Skeletal muscle tissue (tissue), 4 donors: ENCODE results near the gene NFE2L3. TPM values are rescaled to one million over a fixed set of nuclear protein-coding genes. Genes with fewer than 3 reads are reported as not detected.

ENCODE experiments used
- H3K27ac ChIP-seq: one replicate; pipeline ENCODE4 v1.7.0; 2013; ENCODE audit warnings: mild to moderate bottlenecking, low read depth, low read length, inconsistent platforms
- H3K27me3 ChIP-seq, 3 donors: one replicate each; pipeline ENCODE4 v1.7.0; 2013; ENCODE audit warnings: low read length in 3 of 3; ENCODE audit not compliant: control insufficient read depth in 3 of 3, insufficient read depth in 3 of 3
- H3K36me3 ChIP-seq, 3 donors: one replicate each; pipeline ENCODE4 v1.7.0; 2013; ENCODE audit warnings: low read length in 3 of 3; ENCODE audit not compliant: control insufficient read depth in 3 of 3, insufficient read depth in 3 of 3
- H3K4me1 ChIP-seq, 3 donors: one replicate each; pipeline ENCODE4 v1.7.0; 2013; ENCODE audit warnings: low read length in 3 of 3, mild to moderate bottlenecking in 3 of 3; ENCODE audit not compliant: control insufficient read depth in 3 of 3, insufficient read depth in 3 of 3
- H3K4me3 ChIP-seq, 3 donors: one replicate each; pipeline ENCODE4 v1.7.0; 2013; ENCODE audit warnings: low read length in 3 of 3
- H3K9ac ChIP-seq, 3 donors: one replicate each; pipeline ENCODE4 v1.7.0; 2013; ENCODE audit warnings: low read length in 3 of 3, mild to moderate bottlenecking in 3 of 3, moderate library complexity in 2 of 3, low read depth in 1 of 3
- H3K9me3 ChIP-seq, 3 donors: one replicate each; pipeline ENCODE4 v1.7.0; 2013; ENCODE audit warnings: low read length in 3 of 3; ENCODE audit not compliant: control insufficient read depth in 3 of 3
- total RNA-seq: library from RNA; depleted of rRNA; stranded (reverse); fragments of >200 nt; gene quantifications from one replicate; pipeline ENCODE4 v1.2.3, GENCODE V29; 2014
- donor health status: Osteomylitis.

The NFE2L3 gene, protein sequence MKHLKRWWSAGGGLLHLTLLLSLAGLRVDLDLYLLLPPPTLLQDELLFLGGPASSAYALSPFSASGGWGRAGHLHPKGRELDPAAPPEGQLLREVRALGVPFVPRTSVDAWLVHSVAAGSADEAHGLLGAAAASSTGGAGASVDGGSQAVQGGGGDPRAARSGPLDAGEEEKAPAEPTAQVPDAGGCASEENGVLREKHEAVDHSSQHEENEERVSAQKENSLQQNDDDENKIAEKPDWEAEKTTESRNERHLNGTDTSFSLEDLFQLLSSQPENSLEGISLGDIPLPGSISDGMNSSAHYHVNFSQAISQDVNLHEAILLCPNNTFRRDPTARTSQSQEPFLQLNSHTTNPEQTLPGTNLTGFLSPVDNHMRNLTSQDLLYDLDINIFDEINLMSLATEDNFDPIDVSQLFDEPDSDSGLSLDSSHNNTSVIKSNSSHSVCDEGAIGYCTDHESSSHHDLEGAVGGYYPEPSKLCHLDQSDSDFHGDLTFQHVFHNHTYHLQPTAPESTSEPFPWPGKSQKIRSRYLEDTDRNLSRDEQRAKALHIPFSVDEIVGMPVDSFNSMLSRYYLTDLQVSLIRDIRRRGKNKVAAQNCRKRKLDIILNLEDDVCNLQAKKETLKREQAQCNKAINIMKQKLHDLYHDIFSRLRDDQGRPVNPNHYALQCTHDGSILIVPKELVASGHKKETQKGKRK
- under 0.01 TPM for total RNA-seq

GRCh38 chr7:26151953-26152781, at the start of gene NFE2L3:
Gene NFE2L3, plus strand, starts transcription at chr7:26152198. Its CDS starts 301 bp downstream, at chr7:26152499.
- Histone ChIP-seq H3K9me3 (no peaks in the 10 kb centered on the region), H3K27me3 (peaks cover 29 to 53% (median 43%) of the 10 kb centered on the region in 3 donors), H3K4me3 (peak within 1 kb of the TSS; percentile 60 to 67 (median 66)), H3K27ac (no peak within 1 kb of the TSS), H3K36me3 (no peaks in the 10 kb centered on the region), H3K4me1 (peaks cover 0 to 8% (median 5%) of the 10 kb centered on the region in 3 donors), H3K9ac (peak within 1 kb of the TSS in 2 of 3 donors; percentile 14 to 57)

- Histone ChIP-seq H3K36me3 (no peaks in the 10 kb centered on the region), H3K9ac (no peak overlapping the region), H3K4me1 (peaks cover 0 to 5% (median 4%) of the 10 kb centered on the region in 3 donors), H3K9me3 (no peaks in the 10 kb centered on the region), H3K4me3 (no peak overlapping the region), H3K27me3 (peaks cover 0 to 6% (median 0%) of the 10 kb centered on the region in 3 donors), H3K27ac (no peak overlapping the region)
Observed at GRCh38 chr7:26103596-26103995, 48.4 kb upstream of the NFE2L3 start.

DNA sequence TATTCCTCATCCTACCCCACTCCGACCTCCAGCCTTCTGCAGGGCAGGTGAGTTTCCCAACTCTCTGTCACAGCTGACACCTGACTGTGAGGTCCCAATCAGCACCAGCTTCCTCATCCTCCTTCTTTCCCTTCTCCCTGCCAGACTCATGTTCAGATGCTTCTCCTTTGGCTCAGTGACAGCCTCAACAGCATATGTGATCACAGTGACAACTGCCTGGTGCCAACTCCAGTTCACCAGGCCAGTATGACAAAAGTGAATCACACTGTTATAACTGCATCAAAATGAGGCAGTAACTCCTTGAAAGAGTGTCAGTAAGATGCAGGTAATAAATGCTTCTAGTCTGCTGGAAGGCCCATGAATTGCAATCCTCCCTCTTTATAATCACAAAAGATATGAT, 46.8 kb upstream of the NFE2L3 start:
- H3K4me1 ChIP-seq, result peaks cover 0 to 5% (median 4%) of the 10 kb centered on the region in 3 donors
- no peak overlapping the region for H3K4me3 ChIP-seq
- H3K27ac ChIP-seq, result no peak overlapping the region
- no peaks in the 10 kb centered on the region for H3K36me3 ChIP-seq
- H3K9me3 ChIP-seq, result no peaks in the 10 kb centered on the region
- peaks cover 0 to 6% (median 0%) of the 10 kb centered on the region in 3 donors for H3K27me3 ChIP-seq
- H3K9ac ChIP-seq, result no peak overlapping the region

GRCh38 chr7:26105931-26106330, 46.1 kb upstream of the NFE2L3 start:
- Histone ChIP-seq H3K4me1 (peaks cover 0 to 5% (median 4%) of the 10 kb centered on the region in 3 donors), H3K9me3 (no peaks in the 10 kb centered on the region), H3K27me3 (peaks cover 0 to 6% (median 0%) of the 10 kb centered on the region in 3 donors), H3K36me3 (no peaks in the 10 kb centered on the region), H3K27ac (no peak overlapping the region), H3K9ac (no peak overlapping the region), H3K4me3 (no peak overlapping the region)

DNA sequence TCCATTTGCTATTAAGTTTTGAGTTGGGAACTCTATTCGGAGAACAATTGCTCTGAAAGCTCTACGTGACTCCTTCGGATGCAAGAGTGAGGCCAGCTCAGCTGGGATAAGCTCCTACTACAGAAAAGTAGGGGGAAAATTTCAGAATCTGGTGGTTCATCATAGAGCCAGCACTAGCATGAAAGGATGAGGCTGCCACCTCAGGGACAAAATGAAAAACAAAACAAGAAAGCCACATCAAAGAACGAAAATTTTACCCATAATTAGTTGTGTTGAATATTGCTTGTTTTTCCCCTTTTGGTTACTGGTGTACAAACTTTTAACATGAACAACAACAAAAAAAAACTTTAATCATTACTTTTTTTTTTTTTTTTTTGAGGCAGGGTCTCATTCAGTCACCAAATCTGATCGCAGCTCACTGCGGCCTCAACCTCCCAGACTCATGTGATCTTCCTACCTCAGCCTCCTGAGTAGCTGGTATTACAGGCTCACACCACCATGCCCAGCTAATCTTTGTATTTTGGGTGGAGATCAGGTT, 39.7 kb upstream of the NFE2L3 start:
- no peaks in the 10 kb centered on the region for H3K36me3 ChIP-seq
- H3K9ac ChIP-seq, result no peak overlapping the region
- H3K4me1 ChIP-seq, result no peaks in the 10 kb centered on the region
- H3K9me3 ChIP-seq, result no peaks in the 10 kb centered on the region
- no peak overlapping the region for H3K4me3 ChIP-seq
- H3K27ac ChIP-seq, result no peak overlapping the region
- H3K27me3 ChIP-seq, result peaks cover 0 to 3% (median 0%) of the 10 kb centered on the region in 3 donors

- Histone ChIP-seq H3K27ac (no peak overlapping the region), H3K9ac (no peak overlapping the region), H3K4me3 (no peak overlapping the region), H3K36me3 (no peaks in the 10 kb centered on the region), H3K27me3 (peaks cover 0 to 4% (median 3%) of the 10 kb centered on the region in 3 donors), H3K4me1 (no peaks in the 10 kb centered on the region), H3K9me3 (no peaks in the 10 kb centered on the region)
Observed at GRCh38 chr7:26115650-26116049, 36.3 kb upstream of the NFE2L3 start.

DNA sequence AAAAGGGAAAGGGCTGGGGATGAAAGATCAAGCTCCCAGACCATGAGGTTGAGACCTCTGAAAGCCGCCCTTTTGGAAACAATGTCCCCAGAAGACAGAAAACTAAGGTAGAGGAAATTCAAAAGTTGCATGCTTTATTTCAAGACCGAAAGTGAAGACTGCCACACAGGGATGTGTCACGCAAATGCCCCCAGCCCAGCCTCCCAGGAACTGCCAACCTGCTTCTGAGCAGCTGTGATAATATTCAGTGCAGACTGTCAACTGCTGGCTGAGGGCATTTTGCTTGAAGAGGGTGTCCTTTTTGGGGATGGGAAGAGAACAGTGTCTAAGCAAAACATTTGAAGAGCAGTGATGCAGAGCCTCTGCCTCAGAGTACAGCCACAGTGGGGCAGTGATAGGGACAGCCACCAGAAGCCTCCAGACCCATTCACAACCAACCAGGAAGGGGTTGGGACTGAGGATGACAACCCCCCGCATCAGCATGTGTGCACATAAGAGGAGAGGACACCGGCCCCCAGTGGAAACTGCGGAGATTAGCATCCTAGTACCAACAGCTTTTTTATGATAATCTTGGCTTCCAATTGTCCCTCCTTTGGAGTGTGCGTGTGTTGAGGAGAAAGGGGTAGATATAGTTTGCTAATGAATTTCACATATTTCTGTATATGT, 34.7 kb upstream of the NFE2L3 start:
- no peak overlapping the region for H3K4me3 ChIP-seq
- no peaks in the 10 kb centered on the region for H3K4me1 ChIP-seq
- H3K27ac ChIP-seq, result no peak overlapping the region
- no peak overlapping the region for H3K9ac ChIP-seq
- no peaks in the 10 kb centered on the region for H3K36me3 ChIP-seq
- no peaks in the 10 kb centered on the region for H3K9me3 ChIP-seq
- peaks cover 0 to 4% (median 3%) of the 10 kb centered on the region in 3 donors for H3K27me3 ChIP-seq

DNA sequence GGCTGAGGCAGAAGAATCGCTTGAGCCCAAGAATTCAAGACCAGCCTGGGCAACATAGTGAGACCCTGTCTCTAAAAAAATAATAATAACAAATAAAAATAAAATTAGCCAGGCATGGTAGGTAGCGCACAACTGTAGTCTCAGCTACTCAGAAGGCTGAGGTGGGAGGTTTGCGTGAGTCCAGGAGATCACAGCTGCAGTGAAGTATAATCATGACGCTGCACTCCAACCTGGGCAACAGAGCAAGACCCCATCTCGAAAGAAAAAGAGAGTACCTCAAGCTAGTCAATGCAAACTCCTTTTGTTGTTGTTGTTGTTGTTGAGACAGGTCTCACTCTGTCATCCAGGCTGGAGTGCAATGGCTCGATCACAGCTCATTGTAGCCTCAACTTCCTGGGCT, 34.0 kb upstream of the NFE2L3 start:
- H3K36me3 ChIP-seq, result no peaks in the 10 kb centered on the region
- H3K27ac ChIP-seq, result no peak overlapping the region
- H3K9me3 ChIP-seq, result no peaks in the 10 kb centered on the region
- H3K4me3 ChIP-seq, result no peak overlapping the region
- H3K27me3 ChIP-seq, result peaks cover 0 to 4% (median 3%) of the 10 kb centered on the region in 3 donors
- no peak overlapping the region for H3K9ac ChIP-seq
- H3K4me1 ChIP-seq, result no peaks in the 10 kb centered on the region

GRCh38 chr7:26122745-26123144, 29.3 kb upstream of the NFE2L3 start:
- no peaks in the 10 kb centered on the region for H3K36me3 ChIP-seq
- no peak overlapping the region for H3K4me3 ChIP-seq
- no peak overlapping the region for H3K27ac ChIP-seq
- no peaks in the 10 kb centered on the region for H3K4me1 ChIP-seq
- H3K9ac ChIP-seq, result no peak overlapping the region
- H3K9me3 ChIP-seq, result no peaks in the 10 kb centered on the region
- peaks cover 0 to 4% (median 3%) of the 10 kb centered on the region in 3 donors for H3K27me3 ChIP-seq
